Fibroblast of lung (primary cell): Measurements from ENCODE around the gene GPD1L.

Source experiments
- EZH2 ChIP-seq: IDR thresholded peaks from 2 replicates; pipeline ENCODE4 v1.5.1; 2012; ENCODE audit warnings: low read length, control low read depth, mild to moderate bottlenecking; ENCODE audit errors: missing control alignments
- TF ChIP-seq, protein P1 (sequence below), 2 donors: IDR thresholded peaks in 1 of 2; conservative IDR thresholded peaks in 1 of 2; 1 replicate in 1 of 2; 2 replicates in 1 of 2; pipeline ENCODE4 v1.5.1; 2011 to 2012; ENCODE audit warnings: low read length in 2 of 2, control low read depth in 1 of 2, inconsistent platforms in 1 of 2, low read depth in 1 of 2, mild to moderate bottlenecking in 1 of 2

DNA sequence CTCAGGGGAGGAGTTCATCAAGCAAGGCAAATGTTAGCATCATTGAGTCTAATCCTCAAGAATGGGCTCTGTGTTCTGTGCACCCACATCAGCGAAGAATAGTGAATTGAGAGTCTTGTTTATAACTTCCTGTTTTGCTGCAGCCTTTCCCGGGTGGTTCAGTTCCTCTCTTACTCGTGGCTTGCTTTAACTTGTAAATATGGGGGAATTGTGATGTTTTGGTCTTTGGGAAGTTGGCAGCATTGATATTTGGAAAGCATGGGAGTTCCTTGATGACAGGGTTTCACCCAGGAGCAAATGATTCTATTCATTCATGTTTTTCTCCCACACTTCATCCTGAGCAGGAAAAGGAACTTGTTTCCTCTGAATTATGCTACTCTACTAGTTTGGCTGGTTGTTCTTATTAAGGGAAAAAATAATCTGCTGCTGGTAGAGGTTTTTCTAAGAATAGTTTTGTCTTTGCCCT, 40.4 kb downstream of the GPD1L start:
- TF ChIP-seq, protein P1, sequence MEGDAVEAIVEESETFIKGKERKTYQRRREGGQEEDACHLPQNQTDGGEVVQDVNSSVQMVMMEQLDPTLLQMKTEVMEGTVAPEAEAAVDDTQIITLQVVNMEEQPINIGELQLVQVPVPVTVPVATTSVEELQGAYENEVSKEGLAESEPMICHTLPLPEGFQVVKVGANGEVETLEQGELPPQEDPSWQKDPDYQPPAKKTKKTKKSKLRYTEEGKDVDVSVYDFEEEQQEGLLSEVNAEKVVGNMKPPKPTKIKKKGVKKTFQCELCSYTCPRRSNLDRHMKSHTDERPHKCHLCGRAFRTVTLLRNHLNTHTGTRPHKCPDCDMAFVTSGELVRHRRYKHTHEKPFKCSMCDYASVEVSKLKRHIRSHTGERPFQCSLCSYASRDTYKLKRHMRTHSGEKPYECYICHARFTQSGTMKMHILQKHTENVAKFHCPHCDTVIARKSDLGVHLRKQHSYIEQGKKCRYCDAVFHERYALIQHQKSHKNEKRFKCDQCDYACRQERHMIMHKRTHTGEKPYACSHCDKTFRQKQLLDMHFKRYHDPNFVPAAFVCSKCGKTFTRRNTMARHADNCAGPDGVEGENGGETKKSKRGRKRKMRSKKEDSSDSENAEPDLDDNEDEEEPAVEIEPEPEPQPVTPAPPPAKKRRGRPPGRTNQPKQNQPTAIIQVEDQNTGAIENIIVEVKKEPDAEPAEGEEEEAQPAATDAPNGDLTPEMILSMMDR (conservative IDR thresholded peaks at IDR 0.05 in 1 of 2, IDR thresholded peaks at IDR 0.05 in 1 of 2; ENCODE audit: low read depth in 1 of 2, low read length in 2 of 2), result no peak
- no peak for TF ChIP-seq EZH2
